ENCODE results near the gene MTCL1.

Gene MTCL1

GRCh38 chr18:8776013-8776943 is 70.9 kb downstream of the MTCL1 start:
- no peak for DNase-seq

GRCh38 chr18:8777846-8778245 is 72.5 kb downstream of the MTCL1 start:
- DNase-seq, result no peak

- DNase-seq, result no peak
Observed at GRCh38 chr18:8778386-8778785, 73.0 kb downstream of the MTCL1 start.

- no peak for DNase-seq
Observed at GRCh38 chr18:8778824-8779223, 73.5 kb downstream of the MTCL1 start.

GRCh38 chr18:8779251-8779650 is 73.9 kb downstream of the MTCL1 start:
- DNase-seq, result no peak

GRCh38 chr18:8780227-8780626 is 74.9 kb downstream of the MTCL1 start:
- DNase-seq, result no peak

GRCh38 chr18:8781671-8782070 is 76.3 kb downstream of the MTCL1 start:
- DNase-seq, result no peak

GRCh38 chr18:8783335-8783993 is 78.1 kb downstream of the MTCL1 start:
- DNase-seq, result no peak

- DNase-seq, result no peak
Observed at GRCh38 chr18:8783994-8784530, 78.7 kb downstream of the MTCL1 start.

GRCh38 chr18:8785261-8785660 is 79.9 kb downstream of the MTCL1 start:
- DNase-seq, result no peak

- no peak for DNase-seq
Observed at GRCh38 chr18:8785855-8786482, 80.6 kb downstream of the MTCL1 start.

GRCh38 chr18:8786483-8787370 is 81.4 kb downstream of the MTCL1 start:
- DNase-seq, result no peak

GRCh38 chr18:8787371-8787670 is 82.0 kb downstream of the MTCL1 start:
- DNase-seq, result no peak

- DNase-seq, result no peak
Observed at GRCh38 chr18:8787794-8788193, 82.4 kb downstream of the MTCL1 start.

- DNase-seq, result no peak
Observed at GRCh38 chr18:8788503-8789429, 83.4 kb downstream of the MTCL1 start.

GRCh38 chr18:8791171-8791651 is 85.9 kb downstream of the MTCL1 start:
- DNase-seq, result no peak

GRCh38 chr18:8792688-8793316 is 87.4 kb downstream of the MTCL1 start:
- no peak for DNase-seq

GRCh38 chr18:8793445-8794155 is 88.2 kb downstream of the MTCL1 start:
- no peak for DNase-seq

- DNase-seq, result peak; percentile 52
Observed at GRCh38 chr18:8794156-8794933, 89.0 kb downstream of the MTCL1 start.

Data from hematopoietic multipotent progenitor cell treated with erythropoietin and hydrocortisone succinate and interleukin-3 and kit ligand, for 6 days (in vitro differentiated cells).